ENCODE results near the gene GSPT1. TPM values are rescaled to one million over a fixed set of nuclear protein-coding genes. Genes with fewer than 3 reads are reported as not detected.
A peak's percentile ranks its signal among the peaks of the same experiment; 100 is the strongest.

GSPT1 gene
- total RNA-seq, 2 donors from 2014 or later: 70.2 to 88.7 TPM

DNA sequence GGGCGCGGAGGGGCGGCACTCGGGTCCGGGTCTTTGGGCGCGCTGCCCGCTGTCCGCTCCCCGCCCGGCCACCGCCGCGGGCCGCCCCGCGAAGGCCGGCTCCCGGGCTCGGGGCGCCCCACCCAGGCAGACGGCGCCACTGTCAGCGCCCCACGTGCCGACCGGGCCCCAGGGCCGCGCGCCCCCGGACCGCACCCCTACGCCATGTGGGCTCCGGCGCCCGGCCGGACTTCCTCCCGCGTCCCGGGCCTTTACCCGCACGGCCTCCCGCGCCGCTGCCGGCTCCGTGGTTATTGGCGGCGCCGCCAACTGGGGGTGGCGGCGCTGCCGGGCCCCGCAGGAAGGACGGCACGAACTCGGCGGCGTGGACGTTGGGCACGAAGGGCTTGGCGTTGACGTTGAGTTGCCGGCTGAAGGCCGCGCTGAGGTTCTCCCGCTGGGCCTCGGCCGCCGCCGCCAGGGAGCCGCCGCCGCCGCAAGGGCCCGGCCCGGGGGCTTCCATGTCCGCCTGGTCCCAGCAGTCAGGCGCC is 577 bp downstream of the GSPT1 start:
- TF ChIP-seq POLR2A (IDR thresholded peaks at IDR 0.05): no peak
- TF ChIP-seq POLR2AphosphoS5 (IDR thresholded peaks at IDR 0.05): no peak
- TF ChIP-seq, protein P1, sequence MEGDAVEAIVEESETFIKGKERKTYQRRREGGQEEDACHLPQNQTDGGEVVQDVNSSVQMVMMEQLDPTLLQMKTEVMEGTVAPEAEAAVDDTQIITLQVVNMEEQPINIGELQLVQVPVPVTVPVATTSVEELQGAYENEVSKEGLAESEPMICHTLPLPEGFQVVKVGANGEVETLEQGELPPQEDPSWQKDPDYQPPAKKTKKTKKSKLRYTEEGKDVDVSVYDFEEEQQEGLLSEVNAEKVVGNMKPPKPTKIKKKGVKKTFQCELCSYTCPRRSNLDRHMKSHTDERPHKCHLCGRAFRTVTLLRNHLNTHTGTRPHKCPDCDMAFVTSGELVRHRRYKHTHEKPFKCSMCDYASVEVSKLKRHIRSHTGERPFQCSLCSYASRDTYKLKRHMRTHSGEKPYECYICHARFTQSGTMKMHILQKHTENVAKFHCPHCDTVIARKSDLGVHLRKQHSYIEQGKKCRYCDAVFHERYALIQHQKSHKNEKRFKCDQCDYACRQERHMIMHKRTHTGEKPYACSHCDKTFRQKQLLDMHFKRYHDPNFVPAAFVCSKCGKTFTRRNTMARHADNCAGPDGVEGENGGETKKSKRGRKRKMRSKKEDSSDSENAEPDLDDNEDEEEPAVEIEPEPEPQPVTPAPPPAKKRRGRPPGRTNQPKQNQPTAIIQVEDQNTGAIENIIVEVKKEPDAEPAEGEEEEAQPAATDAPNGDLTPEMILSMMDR (IDR thresholded peaks at IDR 0.05): no peak

DNA sequence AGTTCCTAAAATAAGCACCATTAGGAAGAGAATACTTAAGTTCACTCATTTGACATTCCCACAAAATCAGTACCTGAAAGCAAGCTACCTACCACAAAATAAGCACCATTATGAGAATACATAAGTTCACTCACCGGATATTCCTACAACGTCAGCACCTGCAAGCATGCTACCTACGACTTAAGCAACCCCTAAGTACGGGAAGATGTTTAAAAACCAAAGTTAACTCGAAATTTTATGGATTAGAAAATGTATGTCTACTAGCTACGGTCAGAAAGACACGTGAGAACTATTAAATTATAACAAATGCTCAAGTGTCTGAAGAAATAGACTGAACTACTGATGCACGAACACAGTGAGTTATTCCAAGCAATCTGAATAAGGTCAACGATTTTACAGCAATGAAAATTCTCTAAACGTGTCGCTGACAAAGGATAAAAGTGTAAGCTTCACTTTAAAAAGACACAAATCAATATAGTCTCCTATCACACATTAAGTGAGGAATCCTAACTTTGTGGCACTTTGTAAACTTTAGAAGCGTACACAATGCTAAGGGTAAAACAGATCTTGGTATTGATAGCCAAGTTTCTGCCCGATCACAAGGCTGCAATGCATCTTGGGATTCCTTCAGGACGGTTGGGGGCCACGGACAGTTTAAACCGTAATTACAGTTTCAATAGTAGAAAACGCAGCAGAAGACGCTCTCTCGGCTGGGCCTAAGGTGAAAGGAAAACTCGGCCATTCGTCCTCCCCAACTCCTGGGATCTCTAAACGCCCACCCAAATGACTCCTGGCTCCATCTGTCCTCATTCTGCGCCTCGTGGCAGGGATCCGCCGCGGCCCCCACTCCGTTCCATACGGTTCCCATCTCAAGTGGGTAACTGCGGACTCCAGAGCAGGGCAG is 1.3 kb downstream of the GSPT1 start:
- peak overlapping the region; percentile 90 to 94 for H3K4me3 ChIP-seq
- peak overlapping the region; percentile 90 to 97 for H3K27ac ChIP-seq
- intact Hi-C loops (cut with DNase I): loop anchor here (5.0 to 10.0 kb wide), 4 partner anchors 62 to 1170 kb away; partner anchors contain the start of genes CLEC16A, DEXI, NUBP1 and RSL1D1
- H3K36me3 ChIP-seq: no peaks in the 10 kb centered on the region
- 3% methylated on average over 29 of the region's 30 CpGs for WGBS
- H3K27me3 ChIP-seq (replicated peaks; ENCODE audit: insufficient read depth): no peaks in the 10 kb centered on the region
- TF ChIP-seq POLR2AphosphoS5 (IDR thresholded peaks at IDR 0.05): peak; percentile 52
- TF ChIP-seq, protein P1 (IDR thresholded peaks at IDR 0.05): no peak
- peaks cover 2% of the 10 kb centered on the region for H3K4me1 ChIP-seq (replicated peaks)
- DNase-seq (ENCODE audit: low spot score): peak; percentile 12
- H3K9me3 ChIP-seq: no peaks in the 10 kb centered on the region

More for the DNA sequence above, 577 bp downstream of the GSPT1 start:
- H3K4me3 ChIP-seq: peak overlapping the region; percentile 90 to 94
- intact Hi-C loops (cut with DNase I): loop anchor here (5.0 to 10.0 kb wide), 4 partner anchors 63 to 1170 kb away; partner anchors contain the start of genes CLEC16A, DEXI, NUBP1 and RSL1D1
- WGBS: under 1% methylated on average over 42 of the region's 79 CpGs
- peak; percentile 15 for DNase-seq (ENCODE audit: low spot score)
- H3K27me3 ChIP-seq (replicated peaks; ENCODE audit: insufficient read depth): no peaks in the 10 kb centered on the region
- no peaks in the 10 kb centered on the region for H3K36me3 ChIP-seq
- H3K9me3 ChIP-seq: no peaks in the 10 kb centered on the region
- peaks cover 2% of the 10 kb centered on the region for H3K4me1 ChIP-seq (replicated peaks)
- peak overlapping the region; percentile 90 to 97 for H3K27ac ChIP-seq

- H3K4me3 ChIP-seq: peak overlapping the region in 1 of 2 donors; percentile 94
These were observed 2.2 kb downstream of the GSPT1 start for GRCh38 chr16:11913425-11914079.

GRCh38 chr16:11909653-11910545 is 5.9 kb downstream of the GSPT1 start:
- DNase-seq (ENCODE audit: low spot score): no peak
- Histone ChIP-seq H3K9me3 (no peaks in the 10 kb centered on the region), H3K4me3 (no peak overlapping the region), H3K36me3 (no peaks in the 10 kb centered on the region), H3K27me3 (replicated peaks; ENCODE audit: insufficient read depth) (no peaks in the 10 kb centered on the region), H3K27ac (peak overlapping the region; percentile 54 to 62), H3K4me1 (replicated peaks) (peaks cover 2% of the 10 kb centered on the region)
- WGBS: 57% methylated on average over 18 of the region's 18 CpGs
- intact Hi-C loops (cut with DNase I): loop anchor here (10.0 kb wide), 2 partner anchors 965 to 1165 kb away; partner anchors contain the start of genes CLEC16A, DEXI and NUBP1
- TF ChIP-seq POLR2A (IDR thresholded peaks at IDR 0.05) (no peak), POLR2AphosphoS5 (IDR thresholded peaks at IDR 0.05) (peak; percentile 50)

More at GRCh38 chr16:11913425-11914079, 2.2 kb downstream of the GSPT1 start:
- DNase-seq (ENCODE audit: low spot score): no peak
- Histone ChIP-seq H3K27me3 (replicated peaks; ENCODE audit: insufficient read depth) (no peaks in the 10 kb centered on the region), H3K27ac (peak overlapping the region; percentile 90 to 97), H3K9me3 (no peaks in the 10 kb centered on the region), H3K36me3 (no peaks in the 10 kb centered on the region), H3K4me1 (replicated peaks) (peaks cover 2% of the 10 kb centered on the region)
- WGBS: 48% methylated on average over 12 of the region's 12 CpGs
- TF ChIP-seq POLR2A (IDR thresholded peaks at IDR 0.05) (no peak), POLR2AphosphoS5 (IDR thresholded peaks at IDR 0.05) (peak; percentile 36)
- TF ChIP-seq, protein P1 (IDR thresholded peaks at IDR 0.05): no peak
- intact Hi-C loops (cut with DNase I): loop anchor here (10.0 kb wide), 2 partner anchors 969 to 1169 kb away; partner anchors contain the start of genes CLEC16A, DEXI and NUBP1

Data from prostate gland (tissue), 2 donors.